ENCODE results near the gene UBTD2. TPM values are rescaled to one million over a fixed set of nuclear protein-coding genes. Genes with fewer than 3 reads are reported as not detected.
A peak's percentile ranks its signal among the peaks of the same experiment; 100 is the strongest.

UBTD2 gene
- total RNA-seq, 2 donors from 2014 or later = 30.4 to 30.5 TPM

GRCh38 chr5:172162323-172162986 is 121.1 kb downstream of the UBTD2 start:
- TF ChIP-seq, protein P1, sequence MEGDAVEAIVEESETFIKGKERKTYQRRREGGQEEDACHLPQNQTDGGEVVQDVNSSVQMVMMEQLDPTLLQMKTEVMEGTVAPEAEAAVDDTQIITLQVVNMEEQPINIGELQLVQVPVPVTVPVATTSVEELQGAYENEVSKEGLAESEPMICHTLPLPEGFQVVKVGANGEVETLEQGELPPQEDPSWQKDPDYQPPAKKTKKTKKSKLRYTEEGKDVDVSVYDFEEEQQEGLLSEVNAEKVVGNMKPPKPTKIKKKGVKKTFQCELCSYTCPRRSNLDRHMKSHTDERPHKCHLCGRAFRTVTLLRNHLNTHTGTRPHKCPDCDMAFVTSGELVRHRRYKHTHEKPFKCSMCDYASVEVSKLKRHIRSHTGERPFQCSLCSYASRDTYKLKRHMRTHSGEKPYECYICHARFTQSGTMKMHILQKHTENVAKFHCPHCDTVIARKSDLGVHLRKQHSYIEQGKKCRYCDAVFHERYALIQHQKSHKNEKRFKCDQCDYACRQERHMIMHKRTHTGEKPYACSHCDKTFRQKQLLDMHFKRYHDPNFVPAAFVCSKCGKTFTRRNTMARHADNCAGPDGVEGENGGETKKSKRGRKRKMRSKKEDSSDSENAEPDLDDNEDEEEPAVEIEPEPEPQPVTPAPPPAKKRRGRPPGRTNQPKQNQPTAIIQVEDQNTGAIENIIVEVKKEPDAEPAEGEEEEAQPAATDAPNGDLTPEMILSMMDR (conservative IDR thresholded peaks at IDR 0.05) = peak; percentile 28
- no peaks in the 10 kb centered on the region for H3K9me3 ChIP-seq (ENCODE audit: control insufficient read depth, low read length)
- no peak overlapping the region for H3K9ac ChIP-seq (ENCODE audit: extremely low read depth, low read length, poor library complexity, severe bottlenecking)
- Mint-ChIP-seq H3K36me3 (ENCODE audit: low read depth) (no peaks in the 10 kb centered on the region), H3K4me1 (no peaks in the 10 kb centered on the region), H3K9me3 (no peaks in the 10 kb centered on the region), H3K4me3 (no peak overlapping the region), H3K27ac (no peak overlapping the region), H3K27me3 (ENCODE audit: insufficient read depth) (no peaks in the 10 kb centered on the region)
- peak; percentile 31 for DNase-seq
- WGBS, 2 experiments (ENCODE audit: insufficient coverage in 1 of 2, insufficient read length in 1 of 2) = 93 to 96% methylated on average over 5 of the region's 5 CpGs
- H3K27me3 ChIP-seq (ENCODE audit: control insufficient read depth, insufficient read depth, low read length, poor library complexity, severe bottlenecking) = no peaks in the 10 kb centered on the region
- no peak overlapping the region for H3K27ac ChIP-seq (ENCODE audit: low read depth, low read length)
- no peak overlapping the region for H3K4me3 ChIP-seq (ENCODE audit: low read length)
- H3K4me1 ChIP-seq (ENCODE audit: control insufficient read depth, insufficient read depth, low read length) = no peaks in the 10 kb centered on the region
- H3K36me3 ChIP-seq (ENCODE audit: control insufficient read depth, insufficient read depth, low read length) = no peaks in the 10 kb centered on the region

- WGBS, 2 experiments (ENCODE audit: insufficient coverage in 1 of 2, insufficient read length in 1 of 2) = 92 to 95% methylated on average over 9 of the region's 9 CpGs
- peaks cover 5% of the 10 kb centered on the region for H3K36me3 Mint-ChIP-seq (ENCODE audit: low read depth)
- TF ChIP-seq, protein P1 (conservative IDR thresholded peaks at IDR 0.05) = no peak
- Histone ChIP-seq H3K4me1 (ENCODE audit: control insufficient read depth, insufficient read depth, low read length) (no peaks in the 10 kb centered on the region), H3K36me3 (ENCODE audit: control insufficient read depth, insufficient read depth, low read length) (no peaks in the 10 kb centered on the region), H3K27me3 (ENCODE audit: control insufficient read depth, insufficient read depth, low read length, poor library complexity, severe bottlenecking) (no peaks in the 10 kb centered on the region), H3K4me3 (ENCODE audit: low read length) (no peak overlapping the region), H3K27ac (ENCODE audit: low read depth, low read length) (no peak overlapping the region), H3K9me3 (ENCODE audit: control insufficient read depth, low read length) (no peaks in the 10 kb centered on the region), H3K9ac (ENCODE audit: extremely low read depth, low read length, poor library complexity, severe bottlenecking) (no peak overlapping the region)
- no peak for DNase-seq
- H3K9me3 Mint-ChIP-seq = no peaks in the 10 kb centered on the region
- no peak overlapping the region for H3K27ac Mint-ChIP-seq
- H3K4me3 Mint-ChIP-seq = no peak overlapping the region
- no peaks in the 10 kb centered on the region for H3K27me3 Mint-ChIP-seq (ENCODE audit: insufficient read depth)
- H3K4me1 Mint-ChIP-seq = peaks cover 4% of the 10 kb centered on the region
Observed at GRCh38 chr5:172160506-172160905, 123.1 kb downstream of the UBTD2 start.

Other genes with a start within 250 kb of the UBTD2 start
- 10 to 100 TPM; 14.3 to 17.9 TPM for gene STK10, start 95.5 kb downstream of the UBTD2 start, total RNA-seq
- not detected for gene EFCAB9, start 89.6 kb downstream of the UBTD2 start, total RNA-seq
- 10 to 100 TPM; 62.2 to 74.9 TPM for gene SH3PXD2B, start 170.8 kb upstream of the UBTD2 start, total RNA-seq

Measured in endodermal cell (in vitro differentiated cells).